HK-2 (cell line): ENCODE results near the gene HGS.

Experiments
- DNase-seq: peaks from one replicate; pipeline ENCODE4 v3.0.0-alpha.2; 2018; ENCODE audit not compliant: unreplicated experiment

Gene HGS

DNA sequence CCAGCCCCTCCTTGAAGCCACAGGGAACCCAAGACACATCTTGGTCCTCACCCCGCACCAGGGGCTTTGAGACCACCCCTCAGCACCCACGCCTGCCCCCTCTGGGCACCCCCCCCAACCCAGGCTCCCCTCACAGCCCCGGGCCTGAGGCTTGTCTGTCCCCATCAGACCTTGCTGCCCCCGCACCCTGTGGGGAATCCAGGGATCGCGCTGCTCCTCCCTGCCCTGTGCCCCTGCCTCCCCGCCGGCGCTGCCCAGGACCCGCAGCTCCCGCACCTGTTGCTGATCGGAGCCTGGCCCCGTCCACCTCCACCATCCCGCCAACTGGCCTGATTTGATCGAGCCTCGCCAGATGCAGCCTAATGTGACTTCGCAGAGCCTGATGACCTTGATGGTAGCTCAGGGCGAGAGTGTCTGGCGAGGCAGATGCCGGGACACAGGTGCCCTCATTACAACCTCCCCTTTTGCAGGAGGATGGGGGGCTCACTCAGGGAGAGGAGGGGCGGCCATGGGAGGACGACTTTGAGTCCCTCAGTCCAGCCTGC lies 57.3 kb downstream of the HGS start:
- no peak for DNase-seq

GRCh38 chr17:81741594-81742452 lies 58.0 kb downstream of the HGS start:
- no peak for DNase-seq
